Natural killer cell (primary cell): ENCODE data around the gene FAM219A. TPM values are rescaled to one million over a fixed set of nuclear protein-coding genes. Genes with fewer than 3 reads are reported as not detected.

Experiments
- ATAC-seq, 3 donors: fragments of 150-1000 bp in 2 of 3; fragments of 200-7000 bp in 1 of 3; cut with Tn5 transposase; 1 replicate in 1 of 3; 2 replicates in 2 of 3; pipeline ENCODE4 v1.10.0; 2021; ENCODE audit warnings: mild to moderate bottlenecking in 2 of 3, moderate library complexity in 2 of 3
- DNase-seq, 2 donors: peaks; one replicate each; pipeline versions ENCODE4 v3.0.0 to v3.0.0-alpha.2; 2013 to 2021; ENCODE audit warnings: mixed read lengths in 1 of 2
- H3K27ac ChIP-seq: one replicate; pipeline ENCODE4 v1.5.1; 2013; ENCODE audit warnings: mild to moderate bottlenecking, low read length
- H3K27me3 ChIP-seq: one replicate; pipeline ENCODE4 v1.6.1; 2013; ENCODE audit warnings: low read length; ENCODE audit not compliant: control insufficient read depth, insufficient read depth
- H3K36me3 ChIP-seq: one replicate; pipeline ENCODE4 v1.6.1; 2013; ENCODE audit warnings: low read length; ENCODE audit not compliant: control insufficient read depth, insufficient read depth
- H3K4me1 ChIP-seq: one replicate; pipeline ENCODE4 v1.6.1; 2013; ENCODE audit warnings: low read length; ENCODE audit not compliant: control insufficient read depth, insufficient read depth
- H3K4me3 ChIP-seq: one replicate; pipeline ENCODE4 v1.5.1; 2013; ENCODE audit warnings: low read length
- H3K9me3 ChIP-seq: one replicate; pipeline ENCODE4 v1.6.1; 2013; ENCODE audit warnings: low read length; ENCODE audit not compliant: control insufficient read depth, insufficient read depth
- H3K27ac Mint-ChIP-seq, 2 donors: one replicate each; pipeline ENCODE4 v1.8.0; 2022; ENCODE audit warnings: mild to moderate bottlenecking in 2 of 2, mixed read lengths in 2 of 2, moderate library complexity in 1 of 2
- H3K27me3 Mint-ChIP-seq, 2 donors: one replicate each; pipeline ENCODE4 v1.8.0; 2022; ENCODE audit warnings: low read depth in 2 of 2, mixed read lengths in 2 of 2
- H3K36me3 Mint-ChIP-seq: one replicate; pipeline ENCODE4 v1.8.0; 2022; ENCODE audit warnings: mixed read lengths
- H3K4me1 Mint-ChIP-seq, 2 donors: one replicate each; pipeline ENCODE4 v1.8.0; 2022; ENCODE audit warnings: mixed read lengths in 2 of 2
- H3K4me3 Mint-ChIP-seq: one replicate; pipeline ENCODE4 v1.8.0; 2022; ENCODE audit warnings: mild to moderate bottlenecking, moderate library complexity, mixed read lengths
- H3K9me3 Mint-ChIP-seq, 2 donors: one replicate each; pipeline ENCODE4 v1.8.0; 2022; ENCODE audit warnings: mixed read lengths in 2 of 2
- WGBS: methylation state at CpG from one replicate; pipeline ENCODE4 v1.1.7; 2013; ENCODE audit warnings: missing lambda C conversion rate; ENCODE audit not compliant: insufficient coverage; 5-methylcytosine and 5-hydroxymethylcytosine counted together
- intact Hi-C: fragments of 100-400 bp; cut with micrococcal nuclease; formaldehyde crosslinking; loops from one replicate; pipeline ENCODE4 v1.14.2; 2022
- total RNA-seq, 4 donors: library from RNA; stranded (reverse); fragments of 120-200 nt in 1 of 4; gene quantifications; one replicate each; pipeline versions ENCODE4 v1.2.3 to v1.2.4, GENCODE V29; 2013 to 2022
- TF ChIP-seq, protein P1 (sequence below): fragments of 200-600 bp; IDR thresholded peaks from one replicate; pipeline ENCODE4 v1.8.0; 2022; ENCODE audit warnings: antibody characterized with exemption

FAM219A gene
- total RNA-seq, 3 donors from 2014 or later (not counting 1 experiment from before 2014, with no cell fraction given), result 18.9 to 20.6 (median 19.2) TPM

DNA sequence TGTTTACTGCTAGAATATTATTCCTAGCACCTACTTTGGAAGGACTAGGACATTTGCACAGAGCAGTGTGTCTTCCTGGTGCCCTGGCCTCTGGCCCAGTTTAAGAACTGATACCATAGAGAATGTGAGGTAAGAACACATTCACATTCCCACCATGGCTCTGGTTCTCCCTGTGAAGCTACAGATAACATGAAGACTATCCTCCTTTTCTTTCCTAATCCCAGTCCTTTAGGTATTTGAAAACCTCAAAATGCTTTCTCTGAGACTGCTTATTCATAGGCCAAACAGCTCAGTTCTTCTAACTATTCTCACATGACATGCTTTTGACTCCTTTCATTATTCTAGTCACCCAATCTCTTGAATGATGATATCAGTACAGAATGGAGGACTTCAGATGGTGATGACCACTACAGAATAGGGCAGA lies 11.9 kb downstream of the FAM219A start:
- H3K36me3 ChIP-seq, result no peaks in the 10 kb centered on the region
- H3K4me1 ChIP-seq, result no peaks in the 10 kb centered on the region
- no peaks in the 10 kb centered on the region for H3K9me3 ChIP-seq
- TF ChIP-seq, protein P1, sequence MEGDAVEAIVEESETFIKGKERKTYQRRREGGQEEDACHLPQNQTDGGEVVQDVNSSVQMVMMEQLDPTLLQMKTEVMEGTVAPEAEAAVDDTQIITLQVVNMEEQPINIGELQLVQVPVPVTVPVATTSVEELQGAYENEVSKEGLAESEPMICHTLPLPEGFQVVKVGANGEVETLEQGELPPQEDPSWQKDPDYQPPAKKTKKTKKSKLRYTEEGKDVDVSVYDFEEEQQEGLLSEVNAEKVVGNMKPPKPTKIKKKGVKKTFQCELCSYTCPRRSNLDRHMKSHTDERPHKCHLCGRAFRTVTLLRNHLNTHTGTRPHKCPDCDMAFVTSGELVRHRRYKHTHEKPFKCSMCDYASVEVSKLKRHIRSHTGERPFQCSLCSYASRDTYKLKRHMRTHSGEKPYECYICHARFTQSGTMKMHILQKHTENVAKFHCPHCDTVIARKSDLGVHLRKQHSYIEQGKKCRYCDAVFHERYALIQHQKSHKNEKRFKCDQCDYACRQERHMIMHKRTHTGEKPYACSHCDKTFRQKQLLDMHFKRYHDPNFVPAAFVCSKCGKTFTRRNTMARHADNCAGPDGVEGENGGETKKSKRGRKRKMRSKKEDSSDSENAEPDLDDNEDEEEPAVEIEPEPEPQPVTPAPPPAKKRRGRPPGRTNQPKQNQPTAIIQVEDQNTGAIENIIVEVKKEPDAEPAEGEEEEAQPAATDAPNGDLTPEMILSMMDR, result no peak
- no peaks in the 10 kb centered on the region for H3K27me3 Mint-ChIP-seq
- no peak overlapping the region for H3K27ac ChIP-seq
- ATAC-seq, result no peak
- no peaks in the 10 kb centered on the region for H3K36me3 Mint-ChIP-seq
- H3K4me1 Mint-ChIP-seq, result peaks cover 8 to 17% of the 10 kb centered on the region in 2 donors
- H3K4me3 ChIP-seq, result no peak overlapping the region
- no peaks in the 10 kb centered on the region for H3K27me3 ChIP-seq
- H3K9me3 Mint-ChIP-seq, result no peaks in the 10 kb centered on the region
- no peak overlapping the region for H3K4me3 Mint-ChIP-seq
- intact Hi-C loops, result no loop called here
- H3K27ac Mint-ChIP-seq, result no peak overlapping the region
- DNase-seq, result no peak

DNA sequence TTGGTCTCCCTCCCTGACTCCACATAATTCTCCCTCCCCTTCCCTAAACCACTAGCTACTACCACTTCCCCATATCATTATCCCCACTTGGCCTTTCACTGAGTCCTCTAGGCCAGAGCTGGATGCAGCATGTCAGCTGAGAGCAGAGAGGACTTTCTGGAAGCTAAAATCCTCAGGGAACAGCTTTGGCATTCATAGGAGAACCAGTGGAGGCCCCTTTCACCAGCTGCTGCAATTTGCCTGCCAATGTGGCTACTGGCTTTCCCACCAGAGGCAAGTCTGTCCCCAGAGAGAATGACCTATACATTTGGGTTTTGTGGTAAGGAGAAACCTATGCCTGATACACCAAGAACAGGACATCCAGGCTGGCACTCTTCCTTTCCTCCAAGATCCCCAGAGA lies 14.4 kb downstream of the FAM219A start:
- intact Hi-C loops, result no loop called here
- no peak overlapping the region for H3K27ac Mint-ChIP-seq
- no peaks in the 10 kb centered on the region for H3K36me3 Mint-ChIP-seq
- Histone ChIP-seq H3K36me3 (peaks cover 2% of the 10 kb centered on the region), H3K9me3 (no peaks in the 10 kb centered on the region), H3K27ac (no peak overlapping the region), H3K4me3 (no peak overlapping the region), H3K27me3 (no peaks in the 10 kb centered on the region), H3K4me1 (peaks cover 3% of the 10 kb centered on the region)
- H3K27me3 Mint-ChIP-seq, result no peaks in the 10 kb centered on the region
- ATAC-seq, result no peak
- no peak for DNase-seq
- H3K4me3 Mint-ChIP-seq, result no peak overlapping the region
- H3K4me1 Mint-ChIP-seq, result peaks cover 7 to 21% of the 10 kb centered on the region in 2 donors
- H3K9me3 Mint-ChIP-seq, result no peaks in the 10 kb centered on the region
- TF ChIP-seq, protein P1, result no peak

DNA sequence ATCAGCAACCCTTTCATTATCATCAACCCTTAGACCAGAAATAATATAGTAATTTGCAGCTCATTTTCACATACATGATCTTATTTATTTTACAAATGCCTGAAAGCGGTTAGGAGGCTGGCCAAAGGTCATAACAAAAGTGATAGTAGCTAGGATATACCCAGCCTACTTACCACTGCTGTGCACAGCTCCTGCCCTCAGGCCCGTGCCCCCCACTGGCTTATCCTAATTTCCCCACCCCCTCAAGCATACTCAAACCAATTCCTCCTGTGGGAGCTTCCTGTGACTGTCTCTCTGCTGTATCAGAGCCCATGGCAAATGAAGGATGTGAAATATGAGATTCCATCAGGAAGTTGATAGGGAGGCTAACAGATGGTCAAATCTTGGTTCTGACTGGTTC lies 14.8 kb downstream of the FAM219A start:
- WGBS, result 86% methylated on average over 2 of the region's 2 CpGs

DNA sequence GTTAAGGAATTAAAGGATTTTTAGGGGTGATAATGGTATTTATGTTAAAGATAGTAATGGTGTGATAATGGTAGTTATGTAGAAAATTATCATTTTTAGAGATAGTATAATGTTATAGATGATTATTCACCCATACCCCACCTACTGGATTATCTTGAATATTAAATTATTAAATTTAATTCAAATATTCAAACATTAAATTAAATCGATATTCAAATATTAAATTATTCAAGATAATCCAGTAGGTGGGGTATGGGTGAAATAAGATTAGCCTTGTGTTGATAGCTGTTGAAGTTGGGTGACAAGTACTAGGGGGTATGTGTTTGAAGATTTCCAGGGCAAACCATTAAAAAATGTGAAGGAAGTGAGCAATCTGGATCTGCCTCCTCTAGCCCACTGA lies 15.6 kb downstream of the FAM219A start:
- Histone ChIP-seq H3K27me3 (no peaks in the 10 kb centered on the region), H3K9me3 (no peaks in the 10 kb centered on the region), H3K4me1 (peaks cover 3% of the 10 kb centered on the region), H3K27ac (no peak overlapping the region), H3K36me3 (peaks cover 2% of the 10 kb centered on the region), H3K4me3 (no peak overlapping the region)
- Mint-ChIP-seq H3K4me1 (peaks cover 7 to 21% of the 10 kb centered on the region in 2 donors), H3K9me3 (no peaks in the 10 kb centered on the region), H3K27ac (no peak overlapping the region), H3K27me3 (no peaks in the 10 kb centered on the region), H3K36me3 (no peaks in the 10 kb centered on the region), H3K4me3 (no peak overlapping the region)
- ATAC-seq (no peak), DNase-seq (no peak)
- TF ChIP-seq, protein P1, result no peak
- intact Hi-C loops, result no loop called here
- no CpG with 5 or more reads among the region's 1 CpG for WGBS

More for the DNA sequence above, 14.8 kb downstream of the FAM219A start:
- Mint-ChIP-seq H3K4me1 (peaks cover 7 to 21% of the 10 kb centered on the region in 2 donors), H3K4me3 (no peak overlapping the region), H3K9me3 (no peaks in the 10 kb centered on the region), H3K27me3 (no peaks in the 10 kb centered on the region), H3K27ac (no peak overlapping the region), H3K36me3 (no peaks in the 10 kb centered on the region)
- Histone ChIP-seq H3K9me3 (no peaks in the 10 kb centered on the region), H3K36me3 (peaks cover 2% of the 10 kb centered on the region), H3K4me3 (no peak overlapping the region), H3K4me1 (peaks cover 3% of the 10 kb centered on the region), H3K27ac (no peak overlapping the region), H3K27me3 (no peaks in the 10 kb centered on the region)
- ATAC-seq, result no peak
- intact Hi-C loops, result no loop called here
- TF ChIP-seq, protein P1, result no peak
- DNase-seq, result no peak
